IPS DF 6.9 (cell line): ENCODE data around the gene GRSF1.

Experiments
- DNase-seq: peaks from one replicate; pipeline ENCODE4 v3.0.0-alpha.2; 2013; ENCODE audit warnings: low read depth, low spot score
- H3K27ac ChIP-seq: one replicate; pipeline ENCODE4 v1.5.1; 2013; ENCODE audit warnings: low read length, control low read depth
- H3K27me3 ChIP-seq: 2 replicates; pipeline ENCODE4 v1.6.1; 2013; ENCODE audit warnings: mild to moderate bottlenecking, low read length; ENCODE audit not compliant: control insufficient read depth, insufficient read depth
- H3K36me3 ChIP-seq: 2 replicates; pipeline ENCODE4 v1.6.1; 2013; ENCODE audit warnings: low read length; ENCODE audit not compliant: control insufficient read depth, insufficient read depth
- H3K4me1 ChIP-seq: 2 replicates; pipeline ENCODE4 v1.6.1; 2013; ENCODE audit warnings: low read length; ENCODE audit not compliant: control insufficient read depth, insufficient read depth
- H3K4me3 ChIP-seq: 2 replicates; pipeline ENCODE4 v1.5.1; 2013; ENCODE audit warnings: mild to moderate bottlenecking, low read length
- H3K9me3 ChIP-seq: 2 replicates; pipeline ENCODE4 v1.6.1; 2013; ENCODE audit warnings: low read length, inconsistent platforms; ENCODE audit not compliant: control insufficient read depth, insufficient read depth
- WGBS: extraction: QIAGEN DNeasy Blood & Tissue Kit; methylation state at CpG from one replicate; pipeline ENCODE4 v1.1.7; 2013; ENCODE audit warnings: mixed read lengths, missing lambda C conversion rate; ENCODE audit not compliant: insufficient read length, insufficient coverage; 5-methylcytosine and 5-hydroxymethylcytosine counted together

GRSF1 gene

DNA sequence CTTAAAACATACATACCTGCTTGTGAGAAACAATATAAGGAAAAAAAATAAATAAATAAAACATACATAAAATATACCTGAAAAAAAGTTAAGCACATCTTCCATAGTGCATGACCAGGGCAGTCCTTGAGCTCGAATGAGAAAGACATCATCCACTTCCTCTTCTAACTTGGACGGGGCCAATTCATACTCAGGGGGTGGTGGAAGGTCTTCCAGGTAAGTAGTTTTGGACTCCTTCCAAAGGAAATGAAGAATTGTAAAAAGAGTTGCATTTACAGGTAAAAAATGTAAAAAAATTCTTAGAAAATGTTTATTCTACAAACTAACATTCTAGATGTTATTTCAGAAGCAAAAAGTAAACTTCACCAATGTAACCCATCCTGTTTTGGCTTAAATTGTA lies 3.6 kb downstream of the GRSF1 start:
- Histone ChIP-seq H3K4me3 (no peak overlapping the region), H3K9me3 (no peaks in the 10 kb centered on the region), H3K27ac (no peak overlapping the region), H3K4me1 (no peaks in the 10 kb centered on the region), H3K27me3 (no peaks in the 10 kb centered on the region), H3K36me3 (peaks cover 12% of the 10 kb centered on the region)
- no CpG with 5 or more reads among the region's 2 CpGs for WGBS
- no peak for DNase-seq

DNA sequence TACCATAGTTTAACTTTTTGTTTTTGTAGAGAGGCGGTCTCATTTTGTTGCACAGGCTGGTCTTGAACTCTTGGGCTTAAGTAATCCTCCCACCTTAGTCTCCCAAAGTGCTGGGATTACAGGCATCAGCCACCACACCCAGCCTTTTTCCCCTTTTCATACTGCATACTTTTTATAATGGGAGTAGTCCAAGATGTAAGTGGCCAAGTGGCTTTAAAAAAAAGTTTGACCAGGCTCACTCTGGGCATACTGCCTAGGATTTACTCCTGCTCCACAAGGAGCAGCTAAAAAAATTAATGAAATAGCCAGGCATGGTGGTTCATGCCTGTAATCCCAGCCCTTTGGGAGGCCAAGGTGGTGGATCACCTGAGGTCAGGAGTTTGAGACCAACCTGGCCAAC lies 6.0 kb downstream of the GRSF1 start:
- Histone ChIP-seq H3K36me3 (peaks cover 21% of the 10 kb centered on the region; the same call in 1 of the 2 replicates), H3K4me1 (no peaks in the 10 kb centered on the region), H3K9me3 (no peaks in the 10 kb centered on the region), H3K27me3 (no peaks in the 10 kb centered on the region), H3K27ac (no peak overlapping the region), H3K4me3 (no peak overlapping the region)
- WGBS = no CpG with 5 or more reads among the region's 1 CpG
- DNase-seq = no peak

DNA sequence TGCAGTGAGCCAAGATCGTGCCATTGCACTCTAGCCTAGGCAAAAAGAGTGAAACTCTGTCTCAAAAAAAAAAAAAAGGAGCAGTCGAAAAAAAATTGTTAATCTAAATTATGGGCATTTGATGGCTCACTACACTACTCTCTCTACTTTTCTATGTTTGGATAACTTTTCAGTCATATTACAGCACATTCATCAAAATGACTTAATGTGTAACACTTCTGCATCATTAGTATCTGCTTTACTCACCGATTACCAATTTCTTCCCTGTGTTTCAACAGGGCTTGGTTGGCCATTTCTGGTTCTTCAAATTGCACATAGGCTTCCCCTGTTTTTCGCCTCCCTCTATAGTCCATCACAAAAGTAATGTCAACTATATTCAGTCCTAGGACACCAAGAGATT lies 8.4 kb downstream of the GRSF1 start:
- H3K27me3 ChIP-seq = no peaks in the 10 kb centered on the region
- H3K4me3 ChIP-seq = no peak overlapping the region
- H3K27ac ChIP-seq = no peak overlapping the region
- no peaks in the 10 kb centered on the region for H3K4me1 ChIP-seq
- no CpG with 5 or more reads among the region's 4 CpGs for WGBS
- no peaks in the 10 kb centered on the region for H3K9me3 ChIP-seq
- no peak for DNase-seq
- peaks cover 23% of the 10 kb centered on the region; the same call in 1 of the 2 replicates for H3K36me3 ChIP-seq

DNA sequence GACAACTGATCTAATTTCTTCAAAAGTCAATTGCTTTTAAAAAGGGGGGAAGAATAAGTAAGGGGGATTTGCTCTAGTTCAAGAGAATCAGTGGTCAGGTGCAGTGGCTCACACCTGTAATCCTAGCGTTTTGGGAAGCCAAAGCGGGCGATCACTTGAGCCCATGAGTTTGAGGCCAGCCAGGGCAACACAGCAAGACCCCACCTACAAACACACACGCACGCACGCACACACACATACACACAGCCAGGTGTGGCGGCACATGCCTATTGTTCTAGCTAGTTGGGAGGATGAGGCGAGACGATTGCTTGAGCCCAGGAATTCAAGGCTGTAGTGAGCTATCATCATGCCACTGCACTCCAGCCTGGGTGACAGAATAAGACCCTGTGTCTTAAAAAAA lies 9.6 kb downstream of the GRSF1 start:
- no peak for DNase-seq
- H3K4me3 ChIP-seq = no peak overlapping the region
- H3K4me1 ChIP-seq = no peaks in the 10 kb centered on the region
- WGBS = no CpG with 5 or more reads among the region's 9 CpGs
- no peaks in the 10 kb centered on the region for H3K27me3 ChIP-seq
- H3K27ac ChIP-seq = no peak overlapping the region
- H3K9me3 ChIP-seq = no peaks in the 10 kb centered on the region
- peaks cover 20% of the 10 kb centered on the region; the same call in 1 of the 2 replicates for H3K36me3 ChIP-seq

DNA sequence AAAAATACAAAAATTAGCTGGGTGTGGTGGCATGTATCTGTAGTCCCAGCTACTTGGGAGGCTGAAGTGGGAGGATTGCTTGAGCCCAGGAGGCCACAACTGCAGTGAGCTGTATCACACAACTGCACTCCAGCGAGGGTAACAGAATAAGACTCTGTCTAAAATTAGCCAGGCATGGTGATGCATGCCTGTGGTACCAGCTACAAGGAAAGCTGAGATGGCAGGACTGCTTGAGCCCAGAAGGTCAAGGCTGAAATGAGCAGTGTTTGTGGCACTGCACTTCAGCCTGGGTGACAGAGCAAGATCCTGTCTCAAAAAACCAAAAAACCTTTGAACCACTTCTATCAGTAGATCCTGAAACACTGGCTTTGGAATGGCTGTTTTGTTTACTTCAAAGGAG lies 10.2 kb downstream of the GRSF1 start:
- Histone ChIP-seq H3K9me3 (no peaks in the 10 kb centered on the region), H3K4me1 (no peaks in the 10 kb centered on the region), H3K27me3 (no peaks in the 10 kb centered on the region), H3K4me3 (no peak overlapping the region), H3K36me3 (peaks cover 21% of the 10 kb centered on the region; the same call in 1 of the 2 replicates), H3K27ac (no peak overlapping the region)
- DNase-seq = no peak
- no CpG with 5 or more reads among the region's 1 CpG for WGBS

DNA sequence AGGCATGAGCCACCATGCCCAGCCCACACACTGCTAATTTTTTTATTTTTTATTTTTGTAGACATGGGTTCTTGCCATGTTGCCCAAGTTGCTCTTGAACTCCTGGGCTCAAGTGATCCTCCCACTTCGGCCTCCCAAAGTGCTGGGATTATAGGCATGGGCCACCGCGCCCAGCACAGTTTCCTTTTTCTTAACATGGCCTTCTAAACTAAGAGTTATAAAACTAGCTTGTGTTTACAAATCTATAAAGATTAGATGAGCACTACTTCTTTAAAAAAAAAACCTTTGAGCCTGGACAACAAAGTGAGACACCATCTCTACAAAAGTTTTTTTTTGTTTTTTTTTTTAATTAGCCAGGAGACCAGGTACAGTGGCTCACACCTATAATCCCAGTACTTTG lies 10.7 kb downstream of the GRSF1 start:
- WGBS = no CpG with 5 or more reads among the region's 3 CpGs
- Histone ChIP-seq H3K27ac (no peak overlapping the region), H3K36me3 (peaks cover 21% of the 10 kb centered on the region; the same call in 1 of the 2 replicates), H3K9me3 (no peaks in the 10 kb centered on the region), H3K4me1 (no peaks in the 10 kb centered on the region), H3K4me3 (no peak overlapping the region), H3K27me3 (no peaks in the 10 kb centered on the region)
- DNase-seq = no peak

DNA sequence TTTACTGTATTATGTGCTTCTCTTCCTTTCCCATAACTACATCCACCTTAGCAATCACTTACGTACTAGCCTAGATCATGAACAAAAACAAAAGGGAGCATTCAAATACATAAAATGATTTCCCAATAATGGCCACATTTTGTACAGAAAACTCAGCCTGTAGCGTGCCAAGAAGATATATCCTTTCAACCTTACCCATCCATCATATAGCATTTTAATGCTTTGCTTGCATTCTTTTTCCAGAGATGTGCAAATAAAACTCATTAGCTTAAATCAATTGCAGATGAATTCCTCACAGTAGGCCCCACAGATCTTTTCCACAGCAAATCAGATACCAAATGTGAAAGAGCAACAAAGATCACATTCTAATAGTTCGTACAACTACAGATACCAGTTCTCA lies 20.8 kb downstream of the GRSF1 start:
- Histone ChIP-seq H3K27ac (no peak overlapping the region), H3K4me3 (no peak overlapping the region), H3K9me3 (no peaks in the 10 kb centered on the region), H3K4me1 (no peaks in the 10 kb centered on the region), H3K27me3 (no peaks in the 10 kb centered on the region), H3K36me3 (peaks cover 2% of the 10 kb centered on the region; the same call in 1 of the 2 replicates)
- DNase-seq = no peak
- WGBS = no CpG with 5 or more reads among the region's 3 CpGs

DNA sequence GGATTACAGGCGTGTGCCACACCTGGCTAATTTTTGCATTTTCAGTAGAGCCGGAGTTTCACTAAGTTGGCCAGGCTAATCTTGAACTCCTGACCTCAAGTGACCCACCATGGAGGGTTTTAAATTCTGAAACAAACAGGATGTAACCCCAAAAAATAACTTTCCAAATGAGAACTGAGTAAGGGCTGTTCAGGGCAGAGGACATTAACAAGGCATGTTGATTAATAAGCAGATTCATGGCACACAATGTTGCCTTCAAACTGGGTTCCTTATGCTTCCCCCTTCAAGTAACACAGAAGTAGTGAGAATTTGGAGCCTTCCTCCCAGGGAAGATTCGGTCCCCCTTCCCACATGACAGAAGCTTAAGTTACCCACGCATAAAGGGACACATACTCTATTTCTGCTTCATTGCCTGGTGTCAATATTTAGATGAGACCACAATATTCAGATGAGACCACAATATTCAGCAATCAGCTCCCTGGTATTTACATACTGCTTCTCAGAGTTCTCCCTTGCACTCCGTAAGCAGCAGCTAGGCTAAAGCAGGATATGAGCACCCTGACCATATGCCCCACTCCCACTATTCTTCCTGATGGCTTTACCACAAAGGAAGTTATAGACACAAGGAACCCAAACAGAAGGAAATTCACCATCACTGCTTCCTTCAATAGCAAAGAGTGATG lies 21.4 kb downstream of the GRSF1 start:
- DNase-seq = no peak
- no CpG with 5 or more reads among the region's 5 CpGs for WGBS
- no peaks in the 10 kb centered on the region for H3K9me3 ChIP-seq
- H3K36me3 ChIP-seq = no peaks in the 10 kb centered on the region; the same call in 1 of the 2 replicates
- H3K27me3 ChIP-seq = no peaks in the 10 kb centered on the region
- H3K4me1 ChIP-seq = no peaks in the 10 kb centered on the region
- H3K4me3 ChIP-seq = no peak overlapping the region
- no peak overlapping the region for H3K27ac ChIP-seq

DNA sequence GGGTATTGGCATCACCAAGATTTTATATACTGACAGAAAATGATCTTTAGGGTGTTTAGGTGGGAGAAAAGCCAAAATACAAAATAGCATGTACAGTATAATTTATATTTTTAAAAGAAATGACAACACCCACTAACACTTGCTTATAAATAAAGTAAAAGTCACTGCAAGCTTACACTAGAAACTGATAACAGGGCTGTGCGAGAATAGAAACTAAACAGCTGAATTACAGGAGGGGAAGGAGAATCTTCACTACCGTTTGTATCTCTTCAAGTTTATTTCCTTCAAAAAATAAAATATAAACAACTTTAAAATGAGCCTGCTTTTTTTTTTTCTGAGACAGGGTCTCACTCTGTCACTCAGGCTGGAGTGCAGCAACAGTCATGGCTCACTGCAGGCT lies 22.8 kb downstream of the GRSF1 start:
- no peaks in the 10 kb centered on the region; the same call in 1 of the 2 replicates for H3K36me3 ChIP-seq
- no peak for DNase-seq

DNA sequence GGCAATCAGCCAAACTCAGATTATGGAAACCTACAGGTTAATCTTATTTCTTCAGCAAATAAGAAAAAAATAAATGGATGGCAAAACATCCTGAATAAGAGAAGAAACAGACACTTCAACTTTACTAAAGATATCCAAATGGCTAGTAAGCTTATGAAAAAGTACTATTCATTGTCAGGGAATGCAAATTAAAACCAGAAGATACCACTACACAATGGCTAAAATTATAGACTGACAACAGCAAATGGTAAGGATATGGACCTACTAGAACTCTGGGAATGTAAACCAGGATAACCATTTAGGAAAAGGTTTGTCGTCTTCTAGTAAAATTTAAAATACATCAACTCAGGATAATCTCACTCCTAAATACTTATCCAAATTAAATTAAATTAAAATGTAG lies 24.3 kb downstream of the GRSF1 start:
- Histone ChIP-seq H3K9me3 (no peaks in the 10 kb centered on the region), H3K4me3 (no peak overlapping the region), H3K4me1 (no peaks in the 10 kb centered on the region), H3K27me3 (no peaks in the 10 kb centered on the region), H3K27ac (no peak overlapping the region), H3K36me3 (no peaks in the 10 kb centered on the region; the same call in 1 of the 2 replicates)
- DNase-seq = no peak
- no CpG with 5 or more reads among the region's 1 CpG for WGBS

More for the DNA sequence above, 22.8 kb downstream of the GRSF1 start:
- H3K4me1 ChIP-seq = no peaks in the 10 kb centered on the region
- no CpG with 5 or more reads among the region's 2 CpGs for WGBS
- no peak overlapping the region for H3K27ac ChIP-seq
- H3K27me3 ChIP-seq = no peaks in the 10 kb centered on the region
- no peaks in the 10 kb centered on the region for H3K9me3 ChIP-seq
- H3K4me3 ChIP-seq = no peak overlapping the region

DNA sequence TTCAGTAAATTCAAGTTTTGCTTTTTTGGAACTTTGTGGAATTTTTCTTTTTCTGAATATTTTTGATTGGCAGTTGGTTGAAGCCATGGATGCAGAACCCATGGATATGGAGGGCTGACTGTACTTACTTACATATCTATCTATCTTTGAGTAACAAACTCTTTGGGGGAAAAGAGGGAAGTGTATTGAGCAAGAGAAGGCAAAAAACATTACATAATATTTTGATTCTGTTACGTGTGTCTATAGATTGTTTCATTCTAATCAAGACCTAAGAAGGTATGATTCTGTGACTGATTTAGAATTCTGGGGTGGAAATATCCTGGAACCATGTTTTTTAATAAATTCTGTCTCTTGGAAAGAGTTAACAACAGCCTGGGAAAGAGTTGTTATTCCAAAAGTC lies 31.5 kb downstream of the GRSF1 start:
- WGBS = no CpG with 5 or more reads among the region's 1 CpG
- Histone ChIP-seq H3K9me3 (no peaks in the 10 kb centered on the region), H3K4me3 (no peak overlapping the region), H3K36me3 (no peaks in the 10 kb centered on the region), H3K27me3 (no peaks in the 10 kb centered on the region), H3K4me1 (no peaks in the 10 kb centered on the region), H3K27ac (no peak overlapping the region)
- DNase-seq = no peak
